Eye (tissue), 1 donor: Measurements from ENCODE around the gene OR56A1.

ENCODE experiments used
- DNase-seq: peaks from one replicate; pipeline ENCODE4 v3.0.0-alpha.2; 2015

OR56A1 gene

DNA sequence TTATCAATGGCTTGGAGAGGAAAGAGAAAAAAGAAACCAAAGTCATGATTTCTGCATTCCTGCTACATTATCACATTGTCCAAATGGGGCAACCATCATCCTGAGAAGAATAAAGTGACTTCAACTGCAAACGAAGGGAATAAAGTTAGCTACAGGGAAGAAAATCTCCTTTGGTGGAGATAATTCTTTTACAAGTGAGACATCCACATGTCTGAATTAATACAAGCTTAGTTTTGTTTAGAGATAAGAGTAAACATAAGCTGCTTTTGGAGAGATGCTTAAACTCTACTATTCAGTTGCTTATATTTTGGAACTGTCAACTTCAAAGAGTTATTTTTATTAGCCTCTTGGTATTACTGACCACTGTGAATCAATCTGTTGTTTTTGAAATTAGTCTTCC lies 43.7 kb downstream of the OR56A1 start, which contains the start of gene OR52L1:
Gene OR52L1, minus strand, starts transcription at position 101 of the 400 bp plus-strand sequence. Its CDS starts 55 bp downstream, at position 46.
- no peak for DNase-seq

- DNase-seq: no peak
These were observed 47.1 kb downstream of the OR56A1 start for GRCh38 chr11:5983443-5983842.

- DNase-seq: no peak
These were observed 57.0 kb downstream of the OR56A1 start for GRCh38 chr11:5973530-5973929.
